ENCODE results near the gene RYR1.

The RYR1 gene

DNA sequence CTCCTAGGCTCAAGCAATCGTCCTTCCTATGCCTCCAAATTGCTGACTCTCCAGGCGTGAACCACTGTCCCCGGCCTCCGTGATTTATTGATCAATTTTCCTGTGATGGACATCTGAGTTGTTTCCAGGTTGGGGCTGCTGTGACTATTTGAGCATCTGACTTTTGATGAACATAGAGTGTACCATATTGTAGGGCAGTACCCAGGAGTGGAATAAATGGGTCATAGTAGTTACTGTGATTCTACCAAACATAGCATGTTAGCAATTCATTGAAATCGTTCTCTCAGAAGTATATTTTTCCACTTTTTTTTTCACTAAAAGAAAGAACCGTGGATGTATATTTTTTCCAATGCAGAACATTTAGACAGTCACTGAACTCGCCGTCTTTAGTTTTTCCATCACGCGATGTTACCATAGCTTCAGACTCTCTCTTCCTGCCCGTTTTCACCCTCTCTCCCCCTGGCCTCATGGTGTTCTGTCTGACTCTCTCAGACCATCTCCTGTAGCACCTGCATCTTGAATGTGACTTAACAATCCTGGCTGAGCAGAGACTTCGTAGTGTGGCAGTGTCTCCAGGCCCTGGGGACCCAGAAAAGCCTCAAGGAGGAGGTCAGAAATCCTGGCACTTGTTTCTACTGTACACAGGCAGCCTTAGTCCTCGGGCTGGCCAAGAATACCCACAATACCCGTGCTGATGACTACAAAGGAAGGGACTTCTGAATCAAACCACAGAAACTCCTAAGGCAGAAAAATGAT lies 4.3 kb upstream of the RYR1 start:
- no peak for DNase-seq

- DNase-seq: no peak
Measured at GRCh38 chr19:38429811-38430156, 3.7 kb upstream of the RYR1 start.

DNA sequence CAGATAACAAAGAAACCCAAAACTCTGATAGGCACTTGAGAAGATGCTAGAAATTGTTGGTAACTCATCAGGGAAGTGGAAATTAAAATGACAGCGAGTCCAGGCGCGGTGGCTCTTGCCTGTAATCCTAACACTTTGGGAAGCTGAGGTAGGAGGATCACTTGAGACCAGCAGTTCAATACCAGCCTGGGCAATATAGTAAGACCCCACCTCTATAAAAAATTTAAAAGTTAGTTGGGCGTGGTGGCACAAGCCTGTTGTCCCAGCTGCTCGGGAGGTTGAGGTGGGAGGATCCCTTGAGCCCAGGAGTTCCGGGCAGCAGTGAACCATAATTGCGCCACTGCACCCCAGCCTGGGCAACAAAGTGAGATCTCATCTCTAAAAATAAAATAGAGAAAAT lies 2.6 kb upstream of the RYR1 start:
- no peak for DNase-seq

DNA sequence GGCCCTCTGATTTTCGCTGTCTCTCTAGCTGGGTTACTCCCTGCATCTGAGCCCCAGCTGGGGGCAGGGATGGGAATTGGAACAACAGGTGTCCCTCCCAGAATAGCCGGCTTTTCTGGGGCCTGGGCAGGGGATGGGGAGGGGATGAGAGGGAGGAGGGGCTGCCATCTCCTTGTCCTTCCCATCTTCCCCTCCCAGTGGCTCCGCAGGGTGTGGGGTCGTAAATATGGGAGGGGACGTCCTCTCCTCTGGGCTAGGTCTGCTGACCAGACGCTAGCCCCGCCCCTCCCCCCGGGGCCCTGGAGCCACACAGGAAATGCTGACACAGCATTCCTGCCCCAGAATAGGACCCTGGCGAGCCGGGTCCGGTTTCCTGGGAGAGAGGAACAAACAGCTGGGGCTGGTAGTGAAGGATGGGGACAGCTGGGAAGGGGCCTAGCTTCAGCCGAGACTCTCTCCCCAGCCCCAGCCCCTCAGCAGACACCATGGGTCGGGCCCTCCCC lies 1.1 kb downstream of the RYR1 start:
- DNase-seq: no peak

DNA sequence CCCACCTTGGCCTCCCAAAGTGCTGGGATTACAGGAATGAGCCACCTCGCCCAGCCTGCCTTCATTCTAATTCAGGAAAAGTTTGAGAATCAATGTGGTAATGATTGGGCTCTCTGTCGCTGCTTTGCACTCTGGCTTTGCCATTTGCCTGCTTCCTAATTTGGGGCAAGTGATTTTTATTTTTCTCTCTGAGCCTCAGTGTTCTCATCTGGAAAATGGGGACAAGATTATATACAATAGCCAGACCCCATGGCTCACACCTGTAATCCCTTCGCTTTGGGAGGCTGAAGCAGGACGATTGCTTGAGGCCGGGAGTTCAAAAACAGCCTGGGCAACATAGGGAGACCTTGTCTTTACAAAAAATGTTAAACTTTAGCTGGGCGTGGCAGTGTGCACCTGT lies 3.8 kb downstream of the RYR1 start:
- DNase-seq: no peak

DNA sequence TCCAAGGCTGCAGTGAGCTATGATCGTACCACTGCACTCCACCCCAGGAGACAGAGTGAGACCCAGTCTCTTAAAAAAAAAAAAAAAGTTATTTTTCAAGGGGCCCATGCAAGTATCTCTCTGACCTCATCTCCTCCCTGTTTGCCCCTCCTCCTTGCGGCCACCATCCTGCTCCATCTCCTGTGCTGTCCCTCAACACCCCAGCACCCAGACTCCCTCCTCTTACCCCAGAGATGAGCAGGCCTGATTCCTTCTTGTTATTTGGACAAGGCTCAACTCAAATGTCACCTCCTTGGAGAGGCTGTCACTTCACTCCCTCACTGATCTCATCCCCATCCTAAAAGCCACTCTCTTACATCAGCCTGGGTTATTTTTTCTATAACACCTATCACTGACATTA lies 4.4 kb downstream of the RYR1 start:
- DNase-seq: no peak

DNA sequence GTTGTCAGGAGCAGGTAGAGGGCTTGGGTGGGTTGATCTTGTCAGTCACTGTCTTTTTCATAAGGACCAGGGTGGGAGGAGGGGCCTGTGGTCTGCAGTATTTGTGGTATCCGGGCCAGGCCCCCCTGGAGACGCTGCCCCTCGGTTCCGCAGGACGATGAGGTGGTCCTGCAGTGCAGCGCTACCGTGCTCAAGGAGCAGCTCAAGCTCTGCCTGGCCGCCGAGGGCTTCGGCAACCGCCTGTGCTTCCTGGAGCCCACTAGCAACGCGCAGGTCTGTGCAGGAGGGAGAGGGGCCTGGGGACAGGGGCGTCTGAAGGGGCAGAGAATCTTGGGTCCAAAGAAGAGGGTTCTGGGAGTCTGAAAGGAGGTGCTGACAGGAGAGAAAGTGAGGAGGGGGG lies 7.1 kb downstream of the RYR1 start:
- no peak for DNase-seq

DNA sequence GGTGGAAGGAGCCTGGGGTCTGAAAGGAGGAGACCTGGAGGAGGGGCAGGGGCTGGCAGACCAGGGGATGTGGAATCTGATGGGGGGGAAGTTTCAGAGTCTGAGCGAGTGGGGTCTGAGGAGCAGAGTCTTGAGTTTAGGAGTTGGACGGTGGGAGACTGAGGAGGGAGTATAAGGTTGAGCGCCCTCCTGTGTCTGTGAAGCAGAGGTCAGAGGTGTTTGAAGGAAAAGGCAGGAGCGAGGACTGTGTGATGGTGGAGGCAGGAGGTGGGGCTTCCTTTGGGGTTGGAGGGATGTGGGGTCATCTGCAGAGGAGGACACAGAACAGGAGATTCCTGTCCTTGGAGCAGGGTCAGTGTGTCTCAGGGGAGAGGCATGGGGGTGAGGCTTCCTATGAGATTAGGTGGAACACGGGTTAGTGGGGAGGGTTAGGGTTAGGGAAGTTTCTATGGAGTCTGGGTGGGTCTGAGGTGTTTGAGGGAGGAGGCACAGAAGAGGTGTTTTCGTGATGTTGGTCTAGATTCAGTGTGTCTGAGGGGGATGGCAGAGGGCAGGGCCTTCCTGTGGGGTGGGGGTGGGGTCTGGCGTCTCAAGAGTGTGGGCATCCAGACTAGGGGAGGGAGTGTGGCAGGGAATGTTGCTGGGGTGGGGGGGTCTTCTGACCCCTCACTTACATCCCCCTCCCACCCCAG lies 8.3 kb downstream of the RYR1 start:
- no peak for DNase-seq

GRCh38 chr19:38442736-38443135 lies 9.2 kb downstream of the RYR1 start:
- DNase-seq: no peak

- DNase-seq: no peak
Measured at GRCh38 chr19:38443458-38443999, 10.0 kb downstream of the RYR1 start.

- DNase-seq: no peak
Measured at GRCh38 chr19:38444026-38444425, 10.5 kb downstream of the RYR1 start.

GRCh38 chr19:38445362-38445761 lies 11.9 kb downstream of the RYR1 start:
- DNase-seq: no peak

GRCh38 chr19:38448225-38448624 lies 14.7 kb downstream of the RYR1 start:
- no peak for DNase-seq

DNA sequence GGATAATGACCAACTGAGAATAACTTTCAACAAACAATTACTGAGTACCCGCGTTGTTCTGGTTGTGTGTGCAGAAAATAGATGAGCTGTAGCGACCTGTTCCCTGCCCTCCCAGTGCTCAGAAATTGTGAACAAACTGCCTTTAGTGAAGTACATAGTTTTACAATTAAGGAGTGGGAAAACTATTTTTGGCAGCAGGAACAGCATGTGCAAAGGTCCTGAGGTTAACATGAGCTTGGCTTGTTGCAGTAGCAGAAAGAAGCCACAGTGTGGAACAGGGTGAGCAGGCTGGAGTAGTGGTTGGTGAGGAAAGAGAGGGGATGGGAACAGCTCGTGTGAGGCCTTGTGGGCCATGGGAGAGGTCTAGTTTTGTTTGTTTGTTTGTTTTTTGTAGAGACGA lies 16.0 kb downstream of the RYR1 start:
- no peak for DNase-seq

DNA sequence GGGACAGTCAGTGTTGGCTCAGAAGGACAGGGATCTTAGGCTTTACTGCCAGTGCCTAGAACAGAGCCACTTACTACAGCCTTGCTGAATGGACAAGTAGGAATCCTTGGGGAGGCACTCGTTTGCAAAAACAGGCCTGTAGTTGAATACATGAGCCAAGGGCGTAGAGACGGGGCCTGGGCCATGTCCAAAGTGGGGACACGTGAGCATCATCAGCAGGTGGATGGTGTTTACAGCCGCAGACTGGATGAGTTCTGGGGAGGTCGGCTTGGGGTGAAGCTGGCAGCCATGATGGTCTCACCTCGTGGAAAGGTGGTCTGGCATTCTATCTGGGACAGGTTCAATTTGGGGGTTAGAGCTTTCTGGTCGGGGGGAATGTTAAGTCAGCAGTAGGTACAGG lies 17.5 kb downstream of the RYR1 start:
- DNase-seq: no peak

DNA sequence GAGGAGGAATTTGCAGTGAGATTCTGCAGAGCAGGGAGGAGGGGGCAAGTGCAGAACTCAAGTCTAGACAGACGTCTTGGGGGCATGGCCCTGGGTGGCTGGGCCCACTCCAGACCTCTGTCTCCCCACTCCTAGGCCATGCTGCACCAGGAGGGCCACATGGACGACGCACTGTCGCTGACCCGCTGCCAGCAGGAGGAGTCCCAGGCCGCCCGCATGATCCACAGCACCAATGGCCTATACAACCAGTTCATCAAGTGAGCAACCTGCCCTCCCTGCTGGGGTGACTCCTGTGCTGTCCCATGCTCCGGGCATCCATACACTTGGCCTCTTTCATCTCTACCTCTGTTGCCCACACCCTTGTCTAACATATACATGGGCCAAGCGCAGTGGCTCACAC lies 18.1 kb downstream of the RYR1 start:
- DNase-seq: no peak

- DNase-seq: no peak
Measured at GRCh38 chr19:38452430-38453366, 19.2 kb downstream of the RYR1 start.

GRCh38 chr19:38453596-38453995 lies 20.1 kb downstream of the RYR1 start:
- DNase-seq: no peak

GRCh38 chr19:38455031-38455430 lies 21.5 kb downstream of the RYR1 start:
- DNase-seq: no peak

- no peak for DNase-seq
Measured at GRCh38 chr19:38457202-38457601, 23.7 kb downstream of the RYR1 start.

DNA sequence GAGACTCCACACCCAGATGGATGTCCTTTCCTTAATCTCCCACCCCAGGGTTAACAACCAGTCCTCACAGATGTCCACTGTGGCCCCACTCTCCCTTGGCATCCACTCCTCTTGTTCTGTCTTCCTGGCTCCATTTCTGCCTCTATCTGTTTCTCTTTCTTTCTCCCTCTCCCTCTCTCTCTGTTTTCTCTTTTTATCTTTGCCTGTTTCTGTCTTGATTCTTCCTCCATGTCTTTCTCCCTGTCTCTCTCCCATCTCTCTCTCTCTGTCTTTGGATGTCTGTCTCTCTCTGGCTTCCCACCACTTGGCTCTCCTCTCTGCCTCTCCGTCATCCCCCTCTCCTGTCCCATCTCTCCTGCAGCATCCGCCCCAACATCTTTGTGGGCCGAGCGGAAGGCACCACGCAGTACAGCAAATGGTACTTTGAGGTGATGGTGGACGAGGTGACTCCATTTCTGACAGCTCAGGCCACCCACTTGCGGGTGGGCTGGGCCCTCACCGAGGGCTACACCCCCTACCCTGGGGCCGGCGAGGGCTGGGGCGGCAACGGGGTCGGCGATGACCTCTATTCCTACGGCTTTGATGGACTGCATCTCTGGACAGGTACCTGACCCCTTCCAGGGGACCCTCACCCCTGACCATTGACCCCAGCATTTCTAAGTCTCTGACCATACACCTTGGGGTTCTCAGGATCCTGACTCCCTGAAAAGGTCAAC lies 24.4 kb downstream of the RYR1 start:
- no peak for DNase-seq

GRCh38 chr19:38458991-38459390 lies 25.5 kb downstream of the RYR1 start:
- DNase-seq: no peak

GRCh38 chr19:38463365-38463764 lies 29.9 kb downstream of the RYR1 start:
- no peak for DNase-seq

Measured in cortex of kidney (tissue), 1 donor.